HuH-7.5 (cell line): ENCODE data around the gene SETD1B.
"Not testable (repeated sequence)": the region's sequence is repeated elsewhere in the genome, so short reads cannot be mapped to it uniquely, and the experiment has no call there.

Source experiments
- DNase-seq: peaks from one replicate; pipeline ENCODE4 v3.0.0; 2011; ENCODE audit warnings: low spot score

The SETD1B gene

DNA sequence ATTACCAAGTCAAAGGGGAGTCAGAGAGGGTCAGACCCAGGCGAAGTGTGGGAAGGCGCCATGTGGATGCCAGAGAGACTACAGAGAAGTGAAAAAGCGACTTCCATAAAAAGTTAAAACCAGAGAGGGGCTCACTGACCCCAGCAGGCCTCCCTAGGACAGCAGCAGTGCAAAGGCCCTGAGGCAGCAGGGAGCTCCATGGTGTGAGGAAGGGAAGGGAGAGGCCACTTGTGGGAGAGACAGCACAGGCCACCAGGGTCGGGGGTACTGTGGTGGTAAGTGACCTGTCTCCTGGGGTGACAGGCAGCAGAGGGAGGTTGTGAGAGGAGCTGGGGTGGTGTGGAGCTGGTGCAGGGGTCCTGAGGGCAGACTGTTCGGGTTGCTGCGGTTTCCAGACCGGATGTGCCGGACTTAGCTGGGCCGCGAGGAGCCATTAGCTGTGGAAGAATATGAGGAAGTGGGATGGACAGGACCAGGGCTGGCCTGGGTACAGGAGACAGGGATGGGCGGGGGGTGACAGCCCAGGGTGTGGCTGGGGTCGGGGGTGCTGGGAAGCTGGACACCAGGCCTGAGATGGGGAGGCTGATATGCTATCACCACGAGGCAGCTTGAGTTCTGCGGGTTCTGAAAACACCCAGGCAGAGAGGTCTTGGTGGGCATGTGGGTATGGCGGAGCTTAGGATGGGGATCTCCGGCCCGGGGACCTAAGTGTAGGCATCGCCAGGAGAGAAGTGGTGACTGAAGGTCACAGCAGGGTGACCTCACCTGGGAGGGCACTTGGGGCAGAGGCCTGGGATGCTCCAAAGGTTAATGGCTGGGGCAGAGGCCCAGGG lies 22.7 kb downstream of the SETD1B start:
- DNase-seq: no peak

DNA sequence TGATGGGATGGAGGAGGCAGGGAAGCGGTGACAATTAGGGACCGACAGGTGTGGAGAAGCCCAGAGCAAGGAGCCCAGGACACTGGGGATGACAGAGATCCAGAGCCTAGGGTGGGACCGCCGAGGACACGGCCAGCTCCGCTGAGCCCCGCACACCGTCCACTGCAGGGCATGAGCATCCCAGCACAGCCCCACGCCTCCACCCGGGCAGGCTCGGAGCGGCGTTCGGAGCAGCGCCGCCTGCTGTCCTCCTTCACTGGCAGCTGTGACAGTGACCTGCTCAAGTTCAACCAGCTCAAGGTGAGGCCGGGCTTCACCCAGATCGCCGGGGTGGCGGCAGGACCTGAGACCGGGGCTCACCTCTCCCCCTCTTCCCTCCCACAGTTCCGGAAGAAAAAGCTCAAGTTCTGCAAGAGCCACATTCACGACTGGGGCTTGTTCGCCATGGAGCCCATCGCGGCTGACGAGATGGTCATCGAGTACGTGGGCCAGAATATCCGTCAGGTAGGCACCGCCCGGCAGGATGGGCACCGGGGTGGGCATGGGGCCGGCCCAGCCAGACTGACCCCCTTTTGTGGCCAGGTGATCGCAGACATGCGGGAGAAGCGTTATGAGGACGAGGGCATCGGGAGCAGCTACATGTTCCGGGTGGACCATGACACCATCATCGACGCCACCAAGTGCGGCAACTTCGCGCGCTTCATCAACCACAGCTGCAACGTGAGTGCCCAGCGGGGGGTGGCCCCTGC lies 23.7 kb downstream of the SETD1B start:
- DNase-seq: no peak

DNA sequence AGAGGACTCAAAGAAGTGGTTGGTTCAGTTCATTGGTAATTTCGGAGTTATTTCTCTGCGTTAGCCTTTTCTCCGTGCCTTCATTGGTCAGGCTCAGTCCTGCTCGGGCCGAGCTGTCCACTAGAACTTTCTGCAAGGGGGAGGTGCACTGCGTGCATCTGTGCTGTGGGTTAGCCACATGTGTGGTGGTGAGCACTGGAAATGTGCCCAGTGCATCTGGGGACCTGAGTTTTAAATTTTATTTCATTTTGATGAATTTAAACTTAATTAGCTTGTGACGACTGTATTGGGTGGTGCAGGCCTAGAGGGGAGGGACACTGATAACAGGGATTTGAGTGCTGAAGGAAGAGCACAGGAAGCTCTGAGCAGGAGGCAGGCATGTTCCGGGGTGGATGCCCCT lies 24.5 kb downstream of the SETD1B start:
- no peak for DNase-seq

DNA sequence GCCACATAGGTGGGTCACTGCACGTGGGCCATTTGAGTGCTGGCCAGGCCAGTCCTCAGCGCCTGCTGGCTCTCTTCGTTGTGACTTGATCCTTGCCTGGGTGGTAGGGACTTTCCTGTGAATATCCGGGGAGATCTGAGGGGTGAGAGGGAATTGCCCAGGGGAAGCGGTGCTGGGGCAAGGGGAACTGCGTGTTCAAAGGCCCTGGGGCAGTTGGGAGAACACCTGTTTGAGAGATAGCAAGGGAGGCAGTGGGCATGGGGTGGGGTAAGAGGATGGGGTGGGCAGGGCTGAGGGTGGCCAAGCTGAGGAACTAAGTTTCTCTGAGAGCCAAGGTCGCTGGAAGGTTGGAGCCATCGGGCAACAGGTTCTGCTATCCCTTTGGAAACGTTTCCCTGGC lies 25.0 kb downstream of the SETD1B start:
- DNase-seq: no peak

DNA sequence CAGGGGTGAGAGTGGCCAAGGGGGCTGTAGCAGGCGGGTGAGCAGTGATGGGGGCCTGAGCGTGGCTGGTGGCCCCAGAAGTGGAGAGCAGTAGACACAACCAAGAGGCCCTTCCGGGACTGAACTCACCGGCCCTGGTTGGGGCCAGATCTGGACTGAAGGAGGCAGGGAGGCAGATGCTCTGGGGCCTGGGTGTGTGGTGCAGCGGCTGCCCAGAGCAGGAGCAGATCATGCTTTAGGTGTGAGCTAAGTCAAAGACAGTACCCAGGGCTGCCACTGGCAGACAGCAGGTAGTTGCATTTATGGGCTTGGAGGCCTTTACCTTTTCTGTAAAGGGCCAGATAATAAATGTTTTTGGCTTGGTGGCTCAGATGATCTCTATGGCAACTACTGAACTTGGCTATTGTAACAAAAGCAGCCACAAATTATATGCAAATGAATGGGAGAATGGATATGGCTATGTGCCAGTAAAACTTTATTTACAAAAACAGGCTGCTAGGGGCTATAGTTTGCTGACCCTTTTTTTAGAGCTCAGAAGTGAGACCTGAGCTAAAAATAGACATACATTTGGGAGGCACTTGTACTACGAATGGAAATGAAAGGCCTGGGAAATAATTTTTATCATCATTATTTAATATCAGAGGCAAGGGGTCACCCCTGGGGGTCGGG lies 25.6 kb downstream of the SETD1B start:
- no peak for DNase-seq

DNA sequence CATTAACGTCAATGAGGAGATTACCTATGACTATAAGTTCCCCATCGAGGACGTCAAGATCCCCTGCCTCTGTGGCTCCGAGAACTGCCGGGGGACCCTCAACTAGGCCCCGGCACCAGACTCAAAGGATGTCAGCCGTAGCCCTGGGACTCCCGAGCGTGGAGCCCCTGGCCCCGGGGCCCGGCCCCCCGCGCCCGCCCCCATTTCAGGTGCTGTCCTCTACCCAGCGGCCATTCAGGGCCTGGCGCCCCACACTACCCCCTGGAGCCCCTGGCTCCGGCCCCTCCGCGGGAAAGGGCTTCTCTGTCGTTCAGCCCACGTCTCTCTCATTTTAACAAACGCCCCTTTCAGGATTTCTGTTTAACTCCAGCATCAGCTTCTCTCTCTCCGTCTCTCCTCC lies 26.3 kb downstream of the SETD1B start:
- DNase-seq: no peak

DNA sequence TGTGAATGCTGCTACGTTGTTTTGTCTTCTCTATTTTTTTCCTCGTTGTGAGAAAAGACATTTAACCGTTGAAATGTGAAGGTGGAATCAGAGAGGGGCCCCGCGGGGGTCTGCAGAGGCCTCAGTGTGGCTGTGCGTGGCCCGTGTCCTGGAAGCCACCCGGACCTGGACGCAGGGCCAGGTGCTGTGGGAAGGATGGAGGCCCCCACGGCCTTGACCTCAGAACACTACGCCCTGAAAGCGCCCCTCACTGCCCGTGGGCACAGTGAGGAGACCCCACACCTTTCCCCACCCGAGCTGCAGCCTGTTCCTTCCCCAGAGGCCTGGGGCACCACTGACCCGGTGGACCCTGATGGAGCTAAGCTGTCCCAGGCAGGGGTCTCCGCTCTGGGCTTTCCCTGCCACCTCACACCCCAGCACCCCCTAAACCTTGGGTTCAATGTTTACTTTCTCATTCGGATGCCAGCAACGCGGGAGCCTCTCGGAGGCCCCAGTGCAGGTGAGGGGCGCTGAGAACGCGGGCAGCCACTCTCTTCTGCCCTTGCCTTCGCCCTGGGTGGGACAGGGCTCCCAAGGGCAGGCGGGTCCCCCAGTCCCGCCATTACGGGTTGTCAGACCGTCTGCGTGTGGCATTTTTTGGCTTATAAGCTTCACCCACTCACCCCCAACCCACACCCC lies 26.9 kb downstream of the SETD1B start:
- no peak for DNase-seq

DNA sequence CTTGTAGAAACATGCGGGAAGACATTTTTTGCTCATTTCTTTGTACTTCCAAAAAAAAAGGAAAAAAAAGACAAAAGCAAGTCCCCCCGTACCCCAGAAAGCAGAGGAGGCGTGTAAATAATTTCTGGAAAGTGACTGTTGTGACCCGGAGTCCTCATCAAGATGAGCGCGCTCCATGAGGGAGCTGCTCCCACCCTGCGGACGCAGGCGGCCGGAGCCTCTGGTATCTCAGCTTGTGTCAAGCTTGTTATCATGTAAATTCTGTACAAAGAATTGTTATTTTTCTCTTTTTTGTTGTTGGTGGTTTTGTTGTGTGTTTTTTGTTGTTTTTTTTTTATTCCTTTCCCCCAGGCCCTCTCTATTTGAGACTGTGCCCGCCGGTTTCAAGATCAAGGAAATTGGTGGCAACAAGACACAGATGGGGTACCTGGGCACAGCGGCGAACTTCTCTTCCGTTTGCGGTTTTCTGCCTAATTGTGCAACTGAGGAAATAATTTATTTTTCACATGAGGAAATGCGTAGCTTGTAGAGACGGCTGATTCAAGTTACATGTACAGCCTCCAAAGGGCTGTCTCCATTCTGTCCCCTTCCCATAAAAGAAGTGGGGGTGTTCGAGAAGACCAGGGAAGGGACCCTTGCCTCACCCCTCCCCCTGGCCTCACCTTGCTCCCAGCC lies 27.9 kb downstream of the SETD1B start:
- DNase-seq: no peak

DNA sequence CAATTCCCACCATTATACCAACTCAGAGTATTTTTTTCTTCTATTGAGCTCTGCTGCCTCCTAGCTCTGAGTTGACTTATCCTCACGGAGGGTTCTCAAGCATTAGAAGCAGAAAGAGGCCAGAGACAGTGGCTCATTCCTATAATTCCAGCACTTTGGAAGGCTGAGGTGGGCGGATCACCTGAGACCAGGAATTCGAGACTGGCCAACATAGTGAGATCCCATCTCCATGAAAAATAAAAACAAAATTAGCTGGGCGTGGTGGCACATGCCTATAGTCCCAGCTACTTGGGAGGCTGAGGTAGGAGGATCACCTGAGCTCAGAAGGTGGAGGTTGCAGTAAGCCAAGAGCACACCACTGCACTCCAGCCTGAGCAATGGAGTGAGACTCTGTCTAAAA lies 33.9 kb downstream of the SETD1B start:
- DNase-seq: no peak

DNA sequence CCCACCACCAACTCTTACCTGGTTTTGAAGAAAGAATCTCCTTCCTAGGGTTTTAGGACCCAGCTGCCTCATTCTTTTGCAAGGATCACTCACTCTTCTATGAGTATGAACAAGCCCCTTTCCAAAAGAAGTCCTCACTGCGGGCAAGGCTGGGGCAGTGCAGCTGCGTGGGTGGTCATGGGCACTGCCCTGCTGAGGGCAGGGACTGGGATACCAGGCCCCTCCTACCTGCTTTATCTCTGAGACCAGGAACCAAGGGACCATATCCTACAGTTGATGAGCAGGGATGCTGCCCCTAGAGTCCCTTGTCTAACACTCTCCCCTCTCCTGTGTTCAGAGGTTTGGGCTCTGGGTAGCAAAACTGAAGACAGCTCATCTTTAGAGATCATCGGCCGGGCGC lies 34.3 kb downstream of the SETD1B start:
- no peak for DNase-seq

DNA sequence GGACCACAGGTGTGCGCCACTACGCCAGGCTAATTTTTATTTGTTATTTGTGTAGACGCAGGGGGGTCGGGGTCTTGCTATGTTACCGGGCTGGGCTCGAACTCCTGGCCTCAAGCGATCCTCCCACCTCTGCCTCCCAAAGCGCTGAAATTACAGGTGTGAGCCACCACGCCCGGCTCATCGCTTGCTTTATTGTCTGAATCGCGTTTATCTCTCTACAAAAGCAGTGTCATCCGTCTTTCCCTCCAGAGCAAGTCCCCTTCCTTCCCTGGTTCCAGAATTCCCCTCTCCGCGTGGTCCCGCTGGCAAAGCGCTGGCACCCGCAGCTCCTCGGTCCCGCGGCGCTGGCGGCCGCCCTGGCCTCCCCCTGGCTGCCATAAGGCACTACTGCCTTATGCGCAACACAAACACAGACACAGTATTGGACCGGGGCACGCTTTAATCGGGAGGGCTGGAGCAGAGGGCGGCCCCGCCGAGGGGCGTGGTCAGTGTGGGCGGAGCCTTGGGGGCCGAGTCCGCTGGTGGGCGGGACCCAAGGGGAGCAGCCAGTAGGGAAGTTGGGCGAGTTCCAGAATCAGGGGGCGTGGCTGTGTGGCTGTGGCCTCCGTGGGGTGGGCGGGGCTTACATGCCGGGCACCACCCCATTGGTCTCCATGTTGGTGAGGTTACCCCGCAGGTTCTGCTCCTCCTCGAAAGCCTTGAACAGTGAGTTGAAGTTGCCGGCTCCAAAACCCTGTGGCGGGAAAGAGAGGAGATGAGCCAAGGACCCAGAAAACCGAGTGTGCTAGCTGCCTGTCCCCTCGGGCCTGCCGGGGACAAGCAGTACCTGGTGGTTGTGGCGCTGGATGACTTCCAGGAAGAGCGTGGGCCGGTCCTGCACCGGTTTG lies 35.5 kb downstream of the SETD1B start:
- peak; percentile 46 for DNase-seq

DNA sequence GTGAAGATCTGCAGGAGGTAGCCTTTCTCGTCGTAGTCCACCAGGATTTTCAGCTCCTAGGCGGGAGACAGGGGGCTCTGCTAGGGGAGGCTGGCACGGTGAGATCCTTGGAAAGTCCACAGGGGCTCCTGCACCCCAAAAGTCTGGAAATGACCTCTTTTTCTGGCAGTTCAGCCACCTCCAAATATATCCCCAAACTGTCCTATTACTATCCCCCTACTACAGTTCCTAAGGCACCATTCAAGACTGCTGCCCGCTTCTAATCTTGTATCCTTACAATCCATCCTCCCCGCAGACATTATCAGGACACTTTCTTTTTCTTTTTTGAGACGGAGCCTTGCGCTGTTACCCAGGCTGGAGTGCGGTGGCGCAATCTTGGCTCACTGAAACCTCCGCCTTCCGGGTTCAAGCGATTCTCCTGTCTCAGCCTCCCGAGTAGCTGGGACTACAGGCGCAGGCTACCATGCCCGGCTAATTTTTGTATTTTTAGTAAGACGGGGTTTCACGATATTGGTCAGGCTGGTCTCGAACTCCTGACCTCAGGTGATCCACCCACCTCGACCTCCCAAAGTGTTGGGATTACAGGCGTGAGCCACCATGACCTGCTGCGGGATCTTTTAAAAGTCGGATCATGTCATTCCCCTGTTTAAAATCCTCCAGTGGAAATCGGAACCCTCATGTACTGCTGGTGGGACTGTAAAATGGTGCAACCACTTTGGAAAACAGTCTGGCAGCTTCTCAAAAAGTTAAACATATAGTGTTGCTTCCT lies 36.4 kb downstream of the SETD1B start:
- DNase-seq: no peak

DNA sequence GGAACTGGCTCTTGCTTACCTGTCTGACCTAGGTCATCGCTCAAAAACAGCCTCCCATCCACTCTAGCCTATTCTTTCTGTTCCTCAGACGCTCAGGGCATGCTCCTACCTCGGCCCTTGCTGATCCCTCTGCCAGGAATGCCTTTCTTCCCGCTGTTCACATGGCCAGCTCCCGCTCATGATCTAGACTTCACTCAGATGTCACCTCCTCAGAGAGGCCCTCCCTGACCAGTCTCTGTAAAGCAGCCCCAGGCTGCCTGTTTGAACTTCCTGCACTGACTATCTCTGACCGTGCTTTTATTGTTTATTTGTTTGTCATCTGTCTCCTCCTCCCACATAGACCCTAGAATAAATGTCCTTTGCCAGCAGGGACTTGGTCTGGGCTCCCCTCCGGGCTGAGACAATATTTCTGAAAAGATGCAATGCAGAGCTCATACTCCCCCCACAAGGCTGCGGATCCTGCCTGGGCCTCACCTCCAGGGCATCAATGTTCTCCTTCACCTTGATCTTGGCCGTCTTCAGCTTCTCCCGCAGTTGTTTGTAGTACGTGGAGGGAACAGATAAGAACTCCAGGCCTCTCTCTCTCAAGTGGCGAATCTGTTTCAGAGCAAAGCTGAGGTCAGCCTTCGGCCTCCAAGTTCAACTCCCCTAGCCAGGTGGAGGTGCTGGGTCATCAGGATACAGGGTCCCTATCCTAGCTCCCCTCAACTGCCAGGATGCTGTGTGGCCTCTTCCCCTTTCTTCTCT lies 39.6 kb downstream of the SETD1B start:
- DNase-seq: no peak

DNA sequence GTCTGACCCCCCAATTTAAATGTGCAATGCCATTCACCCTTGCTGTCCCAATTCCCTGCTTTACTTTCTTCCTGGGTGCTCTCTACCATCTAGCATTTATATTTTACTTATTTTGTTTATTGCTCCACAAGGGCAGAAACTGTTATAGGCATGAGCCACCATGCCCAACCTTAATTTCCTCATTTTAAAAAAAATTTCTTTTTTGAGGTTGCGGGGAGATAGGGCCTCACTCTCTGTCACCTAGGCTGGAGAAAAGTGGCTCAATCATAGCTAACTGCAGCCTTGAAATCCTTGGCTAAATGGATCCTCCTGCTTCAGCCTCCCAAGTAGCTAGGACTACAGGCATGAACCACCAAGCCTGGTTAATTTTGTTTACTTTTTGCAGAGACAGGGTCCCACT lies 41.9 kb downstream of the SETD1B start:
- no peak for DNase-seq

DNA sequence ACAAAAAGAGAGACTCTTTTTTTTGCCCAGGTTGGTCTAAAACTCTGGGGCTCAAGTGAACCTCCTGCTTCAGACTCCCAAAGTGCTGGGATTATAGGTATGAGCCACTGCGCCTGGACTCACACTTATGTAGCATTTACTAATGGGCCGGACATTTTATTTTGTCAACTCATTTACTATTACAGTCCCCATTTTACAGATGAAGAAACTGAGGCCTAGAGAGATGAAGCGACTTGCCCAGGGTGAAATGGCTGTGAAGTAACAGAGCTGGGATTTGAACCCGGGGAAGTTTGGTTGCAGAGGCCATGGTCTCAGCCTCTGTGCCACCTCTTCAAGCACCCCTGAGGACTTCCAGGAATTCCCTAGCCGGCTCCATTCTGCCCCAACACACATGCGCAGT lies 45.4 kb downstream of the SETD1B start:
- DNase-seq: no peak

DNA sequence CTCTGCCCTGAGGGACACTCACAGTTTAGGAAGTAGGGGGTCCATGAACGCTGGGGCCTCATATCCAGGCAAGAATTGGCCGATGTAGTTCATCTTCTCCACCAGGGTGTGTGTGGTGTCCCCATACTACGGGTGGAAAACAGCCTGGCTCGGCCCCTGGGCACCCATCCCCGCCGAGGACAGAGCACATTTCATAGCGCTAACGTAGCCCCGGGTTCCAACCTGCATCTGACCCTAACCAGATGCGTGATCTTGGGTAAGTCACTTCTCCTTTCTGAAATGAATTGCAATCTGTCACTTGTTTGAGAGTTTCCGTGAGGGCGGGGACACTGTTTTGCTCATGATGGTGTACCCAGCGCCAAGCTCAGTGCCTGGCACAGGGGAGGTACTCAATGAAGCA lies 45.9 kb downstream of the SETD1B start:
- DNase-seq: no peak

DNA sequence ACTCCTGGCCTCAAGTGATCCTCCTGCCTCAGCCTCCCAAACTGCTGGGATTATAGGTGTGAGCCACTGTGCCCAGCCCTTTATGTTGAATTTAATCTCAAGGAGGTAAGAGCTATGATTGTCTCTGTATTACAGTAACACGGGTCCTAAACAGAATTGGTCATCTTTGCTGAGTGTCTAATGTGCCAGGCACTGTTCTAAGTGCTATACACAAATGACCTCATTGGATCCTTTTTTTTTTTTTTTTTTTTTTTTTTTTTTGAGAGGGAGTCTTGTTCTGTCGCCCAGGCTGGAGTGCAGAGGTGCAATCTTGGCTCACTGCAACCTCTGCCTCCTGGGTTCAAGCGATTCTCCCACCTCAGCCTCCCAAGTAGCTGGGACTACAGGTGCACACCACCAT lies 48.6 kb downstream of the SETD1B start:
- DNase-seq: not testable (repeated sequence)

DNA sequence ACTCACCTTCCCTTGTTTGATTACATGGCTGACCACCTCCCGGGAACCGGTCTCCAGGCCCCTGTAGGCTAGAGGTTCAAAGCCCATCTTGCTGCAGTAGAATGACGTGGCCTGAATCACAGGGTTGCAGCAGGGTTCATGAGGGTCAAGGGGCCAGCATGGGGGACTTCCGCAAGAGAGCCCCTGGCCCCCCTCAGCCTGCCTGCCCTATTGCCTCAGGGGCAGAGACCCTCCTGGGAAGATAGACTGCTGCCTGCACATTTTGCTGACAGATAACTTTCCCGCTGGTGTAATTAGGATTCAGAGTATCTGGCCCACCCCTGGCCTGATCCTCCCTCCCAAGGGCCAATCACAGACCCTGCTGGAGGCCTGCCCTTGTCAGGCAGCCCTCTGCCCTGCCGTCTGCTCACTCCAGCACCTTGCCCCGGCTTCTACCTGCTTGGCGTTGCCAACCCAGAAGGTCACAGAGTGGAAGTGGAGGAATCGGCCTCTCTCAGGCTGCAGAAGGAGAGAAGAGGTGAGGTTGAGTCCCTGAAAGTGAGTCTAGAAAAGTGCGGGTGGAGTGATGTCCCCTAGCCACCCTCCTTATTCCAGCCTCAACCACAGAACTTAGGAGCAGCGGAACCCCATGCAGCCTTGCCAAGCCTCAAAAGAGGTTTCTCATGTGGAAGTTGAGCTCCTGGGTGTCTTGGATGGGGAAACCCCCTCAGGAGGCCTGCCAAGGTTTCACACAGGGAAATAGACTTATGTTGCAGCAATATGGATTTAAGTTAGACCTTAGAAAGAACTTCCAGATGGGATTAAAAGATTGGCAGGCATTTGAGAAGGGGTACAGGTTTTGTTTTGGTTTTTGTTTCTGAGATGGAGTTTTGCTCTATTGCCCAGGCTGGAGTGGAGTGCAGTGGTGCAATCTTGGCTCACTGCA lies 53.8 kb downstream of the SETD1B start:
- no peak for DNase-seq
